Prostate gland (tissue), 2 donors: ENCODE results near the gene STUB1. TPM values are rescaled to one million over a fixed set of nuclear protein-coding genes. Genes with fewer than 3 reads are reported as not detected.
"Not testable (repeated sequence)": the region's sequence is repeated elsewhere in the genome, so short reads cannot be mapped to it uniquely, and the experiment has no call there.

Source experiments
- DNase-seq: peaks from one replicate; pipeline ENCODE4 v3.0.0-alpha.2; 2019; ENCODE audit warnings: low spot score
- H3K27ac ChIP-seq, 2 donors: fragments of 200-600 bp; sonication (generic); 2 replicates each; pipeline ENCODE4 v1.5.1; 2017 to 2019
- H3K27me3 ChIP-seq: fragments of 200-600 bp; sonication (generic); replicated peaks from 2 replicates; pipeline ENCODE4 v1.5.1; 2019; ENCODE audit not compliant: insufficient read depth
- H3K36me3 ChIP-seq, 2 donors: fragments of 200-600 bp; sonication (generic); 1 replicate in 1 of 2; 2 replicates in 1 of 2; pipeline versions ENCODE4 v1.5.1 to v1.8.1; 2017 to 2019
- H3K4me1 ChIP-seq: fragments of 200-600 bp; sonication (generic); replicated peaks from 2 replicates; pipeline ENCODE4 v1.5.1; 2019
- H3K4me3 ChIP-seq, 2 donors: fragments of 200-600 bp; sonication (generic); 2 replicates each; pipeline ENCODE4 v1.5.1; 2017 to 2019
- H3K9me3 ChIP-seq: fragments of 200-600 bp; sonication (generic); 2 replicates; pipeline ENCODE4 v1.5.1; 2017
- POLR2A ChIP-seq: fragments of 450-650 bp; IDR thresholded peaks from one replicate; pipeline ENCODE4 v1.6.1; 2016; ENCODE audit warnings: antibody characterized with exemption, mild to moderate bottlenecking
- POLR2AphosphoS5 ChIP-seq: sonication (generic); formaldehyde crosslinking; IDR thresholded peaks from one replicate; pipeline ENCODE4 v1.6.1; 2017; ENCODE audit warnings: antibody characterized with exemption
- WGBS: methylation state at CpG from one replicate; pipeline ENCODE4 v1.1.5; 2018; 5-methylcytosine and 5-hydroxymethylcytosine counted together
- intact Hi-C: fragments of 100-400 bp; cut with DNase I; formaldehyde crosslinking; loops from one replicate; pipeline ENCODE4 v1.14.2; 2022
- total RNA-seq, 2 donors: library from RNA; depleted of rRNA; stranded (reverse); fragments of >200 nt; gene quantifications; one replicate each; pipeline ENCODE4 v1.1.0, GENCODE V29; 2016
- TF ChIP-seq, protein P1 (sequence below), 4 experiments: fragments of 200-600 bp in 2 of 4; fragments of 450-650 bp in 2 of 4; sonication (generic) in 2 of 4; IDR thresholded peaks; 1 replicate in 3 of 4; 2 replicates in 1 of 4; pipeline ENCODE4 v1.5.1; 2016 to 2019; ENCODE audit warnings: antibody characterized with exemption in 4 of 4, mild to moderate bottlenecking in 2 of 4, moderate library complexity in 2 of 4

STUB1 gene
- total RNA-seq, 2 donors from 2014 or later = 173 to 255 TPM

DNA sequence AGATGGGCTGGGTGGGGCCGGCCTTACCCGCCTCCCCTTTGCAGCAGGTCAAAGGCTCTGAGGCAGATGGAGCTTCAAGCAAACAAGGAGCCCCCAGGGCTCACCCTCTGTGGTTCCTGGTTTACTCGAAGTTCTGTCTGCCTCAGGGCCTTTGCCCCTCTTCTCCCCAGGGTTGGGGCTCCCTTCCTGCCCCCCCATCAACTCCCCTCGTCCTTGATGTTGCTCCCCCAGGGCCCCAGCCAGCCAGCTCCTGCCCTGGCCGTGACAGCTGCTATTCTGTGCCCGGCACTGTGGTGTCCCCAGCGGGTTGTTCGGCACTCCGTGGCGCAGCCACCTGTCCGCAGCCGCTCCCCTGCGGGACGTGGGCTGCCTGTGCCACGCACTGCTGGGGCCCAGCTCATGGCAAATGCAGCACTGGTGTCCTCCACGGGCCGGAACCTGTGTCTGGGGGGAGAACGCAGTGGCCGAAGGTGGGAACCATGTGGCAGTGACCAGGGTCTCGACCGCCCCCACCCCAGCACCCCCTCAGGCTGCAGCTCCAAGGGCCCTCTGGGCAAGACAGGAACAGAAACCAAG is 30.4 kb downstream of the STUB1 start:
- intact Hi-C loops = loop anchor here (5.0 kb wide), 2 partner anchors 77 to 342 kb away; partner anchors contain the start of genes CHTF18 and RPUSD1
- WGBS = 68% methylated on average over 19 of the region's 21 CpGs
- Histone ChIP-seq H3K4me1 (peaks cover 5% of the 10 kb centered on the region), H3K4me3 (no peak overlapping the region), H3K9me3 (no peaks in the 10 kb centered on the region), H3K27ac (no peak overlapping the region), H3K27me3 (peaks cover 14% of the 10 kb centered on the region), H3K36me3 (no peaks in the 10 kb centered on the region)
- TF ChIP-seq POLR2A = no peak
- TF ChIP-seq POLR2AphosphoS5 = no peak
- TF ChIP-seq, protein P1, sequence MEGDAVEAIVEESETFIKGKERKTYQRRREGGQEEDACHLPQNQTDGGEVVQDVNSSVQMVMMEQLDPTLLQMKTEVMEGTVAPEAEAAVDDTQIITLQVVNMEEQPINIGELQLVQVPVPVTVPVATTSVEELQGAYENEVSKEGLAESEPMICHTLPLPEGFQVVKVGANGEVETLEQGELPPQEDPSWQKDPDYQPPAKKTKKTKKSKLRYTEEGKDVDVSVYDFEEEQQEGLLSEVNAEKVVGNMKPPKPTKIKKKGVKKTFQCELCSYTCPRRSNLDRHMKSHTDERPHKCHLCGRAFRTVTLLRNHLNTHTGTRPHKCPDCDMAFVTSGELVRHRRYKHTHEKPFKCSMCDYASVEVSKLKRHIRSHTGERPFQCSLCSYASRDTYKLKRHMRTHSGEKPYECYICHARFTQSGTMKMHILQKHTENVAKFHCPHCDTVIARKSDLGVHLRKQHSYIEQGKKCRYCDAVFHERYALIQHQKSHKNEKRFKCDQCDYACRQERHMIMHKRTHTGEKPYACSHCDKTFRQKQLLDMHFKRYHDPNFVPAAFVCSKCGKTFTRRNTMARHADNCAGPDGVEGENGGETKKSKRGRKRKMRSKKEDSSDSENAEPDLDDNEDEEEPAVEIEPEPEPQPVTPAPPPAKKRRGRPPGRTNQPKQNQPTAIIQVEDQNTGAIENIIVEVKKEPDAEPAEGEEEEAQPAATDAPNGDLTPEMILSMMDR (IDR thresholded peaks at IDR 0.05) = no peak
- no peak for DNase-seq

DNA sequence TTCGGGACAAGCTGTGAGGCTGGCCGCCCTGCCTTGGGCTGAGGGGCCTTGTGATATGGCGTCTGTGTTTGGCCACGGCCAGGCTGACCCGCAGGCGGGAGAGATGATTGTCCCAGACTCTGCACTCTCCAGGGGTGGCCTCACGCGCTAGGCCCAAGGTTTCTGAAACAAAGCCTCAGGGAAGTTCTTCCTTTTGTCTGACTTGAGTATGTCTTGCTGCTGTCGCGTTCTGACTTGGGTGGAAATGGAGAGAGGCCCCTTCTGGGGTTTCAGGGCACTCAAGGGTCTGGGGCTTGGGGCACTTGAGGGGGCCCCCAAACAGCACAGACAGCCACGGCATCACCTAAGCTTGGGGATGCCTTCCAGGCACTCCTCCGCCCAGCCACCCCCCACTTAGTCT is 30.9 kb downstream of the STUB1 start:
- 61% methylated on average over 12 of the region's 12 CpGs for WGBS
- no peak for TF ChIP-seq POLR2AphosphoS5
- TF ChIP-seq, protein P1 (IDR thresholded peaks at IDR 0.05) = no peak
- TF ChIP-seq POLR2A = no peak
- intact Hi-C loops = loop anchor here (5.0 kb wide), 2 partner anchors 76 to 341 kb away; partner anchors contain the start of genes CHTF18 and RPUSD1
- Histone ChIP-seq H3K4me3 (no peak overlapping the region), H3K36me3 (no peaks in the 10 kb centered on the region), H3K4me1 (peaks cover 10% of the 10 kb centered on the region), H3K9me3 (no peaks in the 10 kb centered on the region), H3K27me3 (peaks cover 14% of the 10 kb centered on the region), H3K27ac (no peak overlapping the region)
- DNase-seq = no peak

DNA sequence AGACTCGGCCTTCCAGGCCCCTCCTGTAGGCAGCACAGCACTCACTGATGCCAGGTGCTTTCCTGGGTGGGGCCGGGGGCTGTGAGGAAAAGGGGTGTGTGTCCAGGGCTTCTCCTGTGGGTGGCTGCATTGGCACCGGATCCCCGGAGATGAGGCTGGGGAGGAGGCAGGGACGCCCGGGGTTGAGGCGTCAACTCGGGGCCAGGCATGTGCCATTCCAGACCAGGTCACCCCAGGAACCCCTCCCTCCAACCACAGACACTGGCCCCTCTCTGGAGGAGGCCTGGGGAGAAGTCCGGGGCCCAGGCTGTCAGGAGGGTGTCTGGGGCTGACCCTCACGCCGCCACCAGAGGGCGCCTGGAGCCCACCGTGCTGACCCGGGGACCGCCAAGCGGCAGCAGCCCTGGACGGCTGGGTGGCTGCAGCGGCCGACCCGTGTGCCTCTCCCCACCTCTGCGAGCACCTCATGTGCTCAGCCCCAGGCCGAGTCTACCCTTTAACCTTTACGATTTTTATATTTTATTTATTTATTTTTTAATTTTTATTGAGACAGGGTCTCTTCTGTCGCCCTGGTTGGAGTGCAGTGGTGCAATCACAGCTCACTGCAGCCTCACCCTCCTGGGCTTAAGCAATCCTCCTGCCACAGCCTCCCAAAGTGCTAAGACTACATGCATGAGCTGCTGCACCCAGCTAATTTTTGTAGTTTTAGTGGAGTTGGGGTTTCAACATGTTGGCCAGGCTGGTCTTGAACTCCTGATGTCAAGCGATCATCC is 31.5 kb downstream of the STUB1 start:
- H3K4me3 ChIP-seq = no peak overlapping the region
- no peaks in the 10 kb centered on the region for H3K9me3 ChIP-seq
- intact Hi-C loops = loop anchor here (5.0 kb wide), 2 partner anchors 76 to 341 kb away; partner anchors contain the start of genes CHTF18 and RPUSD1
- 10% methylated on average over 25 of the region's 25 CpGs for WGBS
- peaks cover 14% of the 10 kb centered on the region for H3K4me1 ChIP-seq
- no peak overlapping the region for H3K27ac ChIP-seq
- no peaks in the 10 kb centered on the region for H3K36me3 ChIP-seq
- TF ChIP-seq POLR2AphosphoS5 = peak; percentile 6
- TF ChIP-seq, protein P1 (IDR thresholded peaks at IDR 0.05) = peak; percentile 85 to 92 (median 91)
- TF ChIP-seq POLR2A = no peak
- H3K27me3 ChIP-seq = peaks cover 10% of the 10 kb centered on the region
- DNase-seq = peak; percentile 48

DNA sequence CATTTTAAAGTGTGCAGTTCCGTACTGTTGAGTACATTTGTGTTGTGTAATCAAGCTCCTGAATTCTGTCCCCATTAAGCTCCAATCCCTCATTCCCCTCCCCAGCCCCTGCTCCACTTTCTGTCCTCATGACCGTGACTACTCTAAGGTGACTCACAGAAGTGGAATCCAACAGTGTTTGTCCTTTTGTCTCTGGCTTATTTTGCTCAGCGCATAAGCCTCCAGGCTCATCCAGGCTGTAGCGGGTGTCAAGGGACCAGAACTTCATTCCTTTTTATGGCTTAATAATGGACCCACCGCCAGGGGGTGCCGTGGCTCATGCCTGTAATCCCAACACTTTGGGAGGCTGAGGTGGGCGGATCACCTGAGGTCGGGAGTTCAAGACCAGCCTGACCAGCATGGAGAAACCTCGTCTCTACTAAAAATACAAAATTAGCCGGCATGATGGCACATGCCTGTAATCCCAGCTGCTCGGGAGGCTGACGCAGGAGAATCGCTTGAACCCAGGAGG is 32.6 kb downstream of the STUB1 start:
- WGBS = 37% methylated on average over 13 of the region's 13 CpGs
- not testable (repeated sequence) for H3K9me3 ChIP-seq, DNase-seq, H3K4me3 ChIP-seq, H3K27me3 ChIP-seq, H3K27ac ChIP-seq, H3K36me3 ChIP-seq
- intact Hi-C loops = loop anchor here (5.0 kb wide), 2 partner anchors 75 to 340 kb away; partner anchors contain the start of genes CHTF18 and RPUSD1
- H3K4me1 ChIP-seq = peaks cover 14% of the 10 kb centered on the region
- TF ChIP-seq, protein P1 (IDR thresholded peaks at IDR 0.05) = peak in 2 of 4 experiments; percentile 17 to 35
